GM18511 (cell line): Measurements from ENCODE around the gene ALPG.

Experiments used
- ATAC-seq: cut with Tn5 transposase; IDR thresholded peaks from one replicate; pipeline ENCODE4 v1.9.1; 2021; ENCODE audit warnings: mild to moderate bottlenecking, moderate library complexity; ENCODE audit not compliant: unreplicated experiment

The ALPG gene

GRCh38 chr2:232456296-232457120, 49.9 kb downstream of the ALPG start:
- no peak for ATAC-seq

- ATAC-seq, result no peak
Observed at GRCh38 chr2:232457121-232458011, 50.7 kb downstream of the ALPG start.

GRCh38 chr2:232458051-232458660, 51.5 kb downstream of the ALPG start:
- no peak for ATAC-seq

- ATAC-seq, result no peak
Observed at GRCh38 chr2:232458661-232459418, 52.2 kb downstream of the ALPG start.

- ATAC-seq, result no peak
Observed at GRCh38 chr2:232459419-232460035, 52.9 kb downstream of the ALPG start.

- ATAC-seq, result no peak
Observed at GRCh38 chr2:232460171-232460570, 53.5 kb downstream of the ALPG start.
